SK-MEL-5 (cell line): ENCODE results near the gene STARD3. TPM values are rescaled to one million over a fixed set of nuclear protein-coding genes. Genes with fewer than 3 reads are reported as not detected.

Experiments used
- DNase-seq: peaks from one replicate; pipeline ENCODE4 v3.0.0-alpha.2; 2016; ENCODE audit warnings: low read depth, low spot score
- in situ Hi-C: cut with HindIII; loops from 2 replicates; pipeline ENCODE4 v1.10.0; 2016; ENCODE audit warnings: low sequenced_read_pairs, high pct_unique_total_duplicates, low pct_unique_long_range_greater_than_20kb
- total RNA-seq: library from RNA; depleted of rRNA; stranded (reverse); fragments of >200 nt; shearing (Covaris generic); gene quantifications from 2 replicates; pipeline ENCODE4 v1.2.3, GENCODE V29; 2014

Gene STARD3
- total RNA-seq, 1 experiment from 2014 or later, result 32.9 TPM

- in situ Hi-C loops, result no loop called here
- no peak for DNase-seq
Measured at GRCh38 chr17:39642291-39643074, 5.5 kb downstream of the STARD3 start.

GRCh38 chr17:39643271-39643670 is 6.3 kb downstream of the STARD3 start:
- no peak for DNase-seq
- in situ Hi-C loops, result no loop called here

DNA sequence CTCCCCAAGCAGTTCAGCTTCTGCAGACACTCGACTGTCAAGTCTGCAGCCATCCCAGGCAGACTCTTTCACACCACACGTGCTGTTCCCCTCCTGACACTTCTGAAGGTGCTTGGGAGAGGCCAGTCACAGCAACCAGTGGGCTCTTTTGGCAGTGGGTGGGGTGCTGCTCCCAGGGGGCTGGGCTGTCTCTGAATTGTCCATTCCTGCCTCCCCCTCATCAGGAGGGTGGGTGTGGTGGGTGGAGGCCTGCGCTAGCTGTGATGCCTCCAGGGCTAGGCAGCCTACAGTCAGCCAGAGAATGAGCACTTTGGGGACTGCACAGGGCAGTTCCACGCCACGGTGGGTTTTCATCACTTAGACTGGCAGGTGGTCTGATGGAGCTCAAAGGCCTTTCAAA is 10.3 kb downstream of the STARD3 start:
- no peak for DNase-seq

DNA sequence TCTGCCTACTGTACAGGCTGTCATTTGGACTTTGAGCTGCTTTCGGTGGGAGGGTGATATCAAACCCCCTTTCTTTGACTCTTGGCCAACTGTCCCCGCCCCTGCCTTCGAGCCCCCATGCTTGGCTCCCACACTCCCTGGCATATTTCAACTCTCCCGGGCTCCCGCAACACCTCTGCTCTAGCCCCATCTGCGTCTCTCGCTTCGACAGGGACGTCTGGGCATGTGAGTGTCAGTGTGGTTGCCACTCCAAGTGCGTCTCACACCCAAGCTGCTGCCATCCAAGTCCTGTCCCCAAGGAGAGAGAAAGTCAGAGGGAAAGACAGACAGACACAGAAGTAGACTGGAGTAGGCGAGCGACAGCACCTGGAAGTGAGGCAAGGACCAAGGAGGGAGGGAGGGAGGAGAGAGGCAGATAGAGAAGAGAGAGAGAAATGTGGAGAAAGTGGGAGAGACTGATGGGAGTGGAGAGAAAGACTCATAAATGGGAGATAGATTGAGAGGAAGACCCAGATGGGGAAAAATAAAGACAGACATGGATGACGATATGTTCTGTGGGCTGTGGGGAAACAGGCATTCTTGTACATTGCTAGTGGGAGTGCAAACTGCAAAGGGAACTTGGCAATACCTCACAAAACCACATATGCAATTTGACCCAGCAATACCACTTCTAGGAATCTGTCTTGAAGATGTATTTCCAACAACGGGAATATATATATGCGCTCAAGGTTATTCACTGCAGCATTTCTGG is 11.8 kb downstream of the STARD3 start:
- DNase-seq, result no peak
- in situ Hi-C loops, result no loop called here

More for the DNA sequence above, 10.3 kb downstream of the STARD3 start:
- in situ Hi-C loops, result no loop called here

DNA sequence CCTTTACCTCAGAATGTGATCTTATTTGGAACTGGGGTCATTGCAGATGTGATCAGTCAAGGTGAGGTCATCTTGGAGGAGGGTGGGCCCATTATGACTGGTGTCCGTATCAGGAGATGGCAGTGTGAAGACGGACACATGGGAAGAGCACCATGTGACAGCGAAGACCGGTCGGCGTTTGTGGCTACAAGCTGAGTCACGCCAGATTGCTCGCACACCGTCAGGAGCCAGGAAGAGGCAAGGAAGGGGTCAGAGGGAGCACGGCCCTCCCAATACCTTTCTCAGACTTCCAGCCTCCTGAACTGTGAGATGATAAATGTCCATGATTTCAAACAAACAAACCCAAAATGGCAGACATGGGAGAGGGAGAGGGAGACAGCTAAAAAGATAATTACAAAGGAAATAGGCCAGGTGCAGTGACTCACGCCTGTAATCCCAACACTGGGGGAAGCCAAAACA is 13.2 kb downstream of the STARD3 start:
- in situ Hi-C loops, result no loop called here
- DNase-seq, result no peak

GRCh38 chr17:39651923-39652586 is 15.1 kb downstream of the STARD3 start:
- in situ Hi-C loops, result no loop called here
- no peak for DNase-seq

- in situ Hi-C loops, result no loop called here
Measured at GRCh38 chr17:39652587-39653315, 15.8 kb downstream of the STARD3 start.

GRCh38 chr17:39653316-39653661 is 16.3 kb downstream of the STARD3 start:
- in situ Hi-C loops, result no loop called here
- DNase-seq, result no peak

More at GRCh38 chr17:39652587-39653315, 15.8 kb downstream of the STARD3 start:
- no peak for DNase-seq

DNA sequence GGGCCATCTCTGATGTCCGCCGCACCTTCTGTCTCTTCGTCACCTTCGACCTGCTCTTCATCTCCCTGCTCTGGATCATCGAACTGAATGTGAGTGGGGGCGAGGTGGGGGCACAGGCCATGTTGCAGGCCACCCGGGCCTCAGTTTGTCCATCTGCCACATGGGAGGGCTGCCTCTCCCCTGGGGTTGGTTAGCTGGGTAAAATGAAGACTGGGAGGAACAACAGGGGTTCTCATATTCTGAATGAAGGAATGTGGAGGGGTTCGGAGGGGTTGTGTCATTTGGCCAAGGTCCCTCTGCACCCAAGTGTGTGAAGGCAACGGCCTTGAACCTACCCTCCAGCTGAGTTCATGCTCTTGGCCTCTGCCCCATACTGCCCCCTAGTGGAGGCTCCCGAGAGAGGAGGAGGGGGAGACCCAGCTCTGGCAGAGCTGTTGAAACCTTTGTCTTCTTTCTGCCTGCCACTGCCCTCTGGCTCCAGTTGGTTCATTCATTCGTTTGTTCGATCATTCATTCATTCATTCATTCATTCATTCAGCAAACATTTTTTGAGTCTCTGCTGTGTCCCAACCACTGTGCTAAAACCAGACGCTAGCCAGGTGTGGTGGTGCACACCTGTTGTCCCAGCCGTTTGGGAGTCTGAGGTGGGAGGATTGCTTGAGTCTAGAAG is 16.9 kb downstream of the STARD3 start:
- peak; percentile 81 for DNase-seq
- in situ Hi-C loops, result no loop called here

DNA sequence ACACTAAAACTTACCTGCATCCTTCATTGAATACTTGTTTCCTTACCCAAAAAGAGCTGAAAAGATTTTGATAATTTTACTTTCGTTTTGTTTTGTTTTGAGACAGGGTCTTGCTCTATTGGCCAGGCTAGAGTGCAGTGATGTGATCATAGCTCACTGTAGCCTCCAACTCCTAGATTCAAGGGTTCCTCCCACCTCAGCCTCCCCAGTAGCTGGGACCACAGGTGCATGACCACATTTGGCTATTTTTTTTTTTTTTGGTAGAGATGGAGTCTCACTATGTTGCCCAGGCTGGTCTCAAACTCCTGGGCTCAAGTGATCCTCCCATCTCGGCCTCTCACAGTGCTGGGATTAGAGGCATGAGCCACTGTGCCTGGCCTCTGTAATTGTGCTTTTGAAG is 18.2 kb downstream of the STARD3 start:
- in situ Hi-C loops, result no loop called here

DNA sequence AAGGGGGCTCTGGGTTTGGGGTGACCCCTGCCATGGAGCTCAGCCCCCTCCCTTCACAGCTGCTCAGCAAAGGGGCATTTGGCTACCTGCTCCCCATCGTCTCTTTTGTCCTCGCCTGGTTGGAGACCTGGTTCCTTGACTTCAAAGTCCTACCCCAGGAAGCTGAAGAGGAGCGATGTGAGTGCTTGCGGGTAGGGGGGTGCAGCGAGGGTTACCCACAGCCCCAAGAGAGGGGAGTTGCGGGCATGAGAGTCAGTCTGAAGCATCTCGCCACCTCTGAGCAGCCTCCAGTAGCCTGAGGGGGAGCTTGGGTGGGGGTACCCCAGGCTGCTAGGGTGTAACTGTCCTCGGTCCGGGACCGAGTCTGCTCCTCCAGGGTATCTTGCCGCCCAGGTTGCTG is 21.4 kb downstream of the STARD3 start:
- DNase-seq, result no peak
- in situ Hi-C loops, result no loop called here

More for the DNA sequence above, 18.2 kb downstream of the STARD3 start:
- no peak for DNase-seq

DNA sequence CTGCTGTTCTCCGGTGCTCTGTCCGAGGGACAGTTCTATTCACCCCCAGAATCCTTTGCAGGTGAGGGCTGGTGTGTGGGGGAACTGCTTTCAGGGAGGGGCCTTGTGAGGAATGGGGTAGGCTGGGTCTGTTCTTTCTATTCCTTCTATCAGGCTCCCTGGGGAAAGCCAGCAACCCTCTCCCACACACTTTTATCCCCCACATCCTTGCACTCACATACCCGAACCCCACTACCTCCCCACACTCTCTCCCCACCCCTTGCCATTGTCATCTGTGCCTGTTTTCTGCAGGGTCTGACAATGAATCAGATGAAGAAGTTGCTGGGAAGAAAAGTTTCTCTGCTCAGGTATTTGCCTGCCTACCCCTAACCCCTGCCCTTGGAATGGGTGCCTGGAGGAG is 21.8 kb downstream of the STARD3 start:
- in situ Hi-C loops, result no loop called here
- no peak for DNase-seq

DNA sequence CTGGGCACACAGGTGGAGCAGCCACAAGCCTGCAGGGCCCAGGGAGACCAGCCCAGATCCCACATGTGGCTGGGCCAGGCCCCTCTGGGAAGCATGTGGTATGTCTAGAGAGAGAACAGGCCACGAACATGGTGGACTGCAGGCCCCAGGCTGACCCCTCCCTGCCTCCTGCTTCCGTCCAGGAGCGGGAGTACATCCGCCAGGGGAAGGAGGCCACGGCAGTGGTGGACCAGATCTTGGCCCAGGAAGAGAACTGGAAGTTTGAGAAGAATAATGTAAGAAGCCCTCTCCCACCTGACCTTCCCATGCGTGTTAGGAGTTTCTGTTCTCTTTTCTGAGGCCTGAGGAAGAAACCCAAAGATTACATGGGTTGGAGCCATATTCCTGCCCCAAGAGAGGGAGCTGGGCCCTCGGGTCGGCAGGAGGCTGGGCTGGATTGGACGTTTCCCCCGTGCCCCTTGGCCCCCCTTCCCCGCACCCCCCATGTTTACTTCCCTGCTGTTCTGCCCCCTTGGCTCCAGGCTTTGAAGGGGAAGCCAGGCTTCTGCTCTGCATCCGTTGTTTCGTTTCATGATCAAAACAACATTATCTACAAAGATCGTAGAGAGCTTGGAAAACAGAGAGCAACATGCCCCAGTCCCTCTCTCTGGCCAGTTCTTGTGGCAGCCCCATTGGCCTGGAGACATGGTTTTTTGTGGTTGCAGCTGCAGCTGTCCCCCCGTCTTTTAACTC is 22.5 kb downstream of the STARD3 start:
- in situ Hi-C loops, result no loop called here
- no peak for DNase-seq

DNA sequence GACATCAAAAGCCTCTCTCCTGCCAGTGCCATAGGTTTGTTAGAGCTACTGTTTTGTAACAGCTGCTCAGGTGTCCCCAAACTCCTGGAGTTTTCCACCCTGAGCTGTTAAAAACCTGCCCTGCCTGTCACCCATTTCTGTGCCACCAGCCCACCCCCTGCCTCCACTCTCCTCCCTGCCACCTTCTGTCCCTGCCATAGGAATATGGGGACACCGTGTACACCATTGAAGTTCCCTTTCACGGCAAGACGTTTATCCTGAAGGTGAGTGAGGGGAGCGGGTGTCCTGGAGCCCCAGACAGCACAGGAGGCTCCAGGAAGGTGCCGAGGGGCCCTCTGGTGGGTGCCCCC is 23.0 kb downstream of the STARD3 start:
- no peak for DNase-seq
- in situ Hi-C loops, result no loop called here

DNA sequence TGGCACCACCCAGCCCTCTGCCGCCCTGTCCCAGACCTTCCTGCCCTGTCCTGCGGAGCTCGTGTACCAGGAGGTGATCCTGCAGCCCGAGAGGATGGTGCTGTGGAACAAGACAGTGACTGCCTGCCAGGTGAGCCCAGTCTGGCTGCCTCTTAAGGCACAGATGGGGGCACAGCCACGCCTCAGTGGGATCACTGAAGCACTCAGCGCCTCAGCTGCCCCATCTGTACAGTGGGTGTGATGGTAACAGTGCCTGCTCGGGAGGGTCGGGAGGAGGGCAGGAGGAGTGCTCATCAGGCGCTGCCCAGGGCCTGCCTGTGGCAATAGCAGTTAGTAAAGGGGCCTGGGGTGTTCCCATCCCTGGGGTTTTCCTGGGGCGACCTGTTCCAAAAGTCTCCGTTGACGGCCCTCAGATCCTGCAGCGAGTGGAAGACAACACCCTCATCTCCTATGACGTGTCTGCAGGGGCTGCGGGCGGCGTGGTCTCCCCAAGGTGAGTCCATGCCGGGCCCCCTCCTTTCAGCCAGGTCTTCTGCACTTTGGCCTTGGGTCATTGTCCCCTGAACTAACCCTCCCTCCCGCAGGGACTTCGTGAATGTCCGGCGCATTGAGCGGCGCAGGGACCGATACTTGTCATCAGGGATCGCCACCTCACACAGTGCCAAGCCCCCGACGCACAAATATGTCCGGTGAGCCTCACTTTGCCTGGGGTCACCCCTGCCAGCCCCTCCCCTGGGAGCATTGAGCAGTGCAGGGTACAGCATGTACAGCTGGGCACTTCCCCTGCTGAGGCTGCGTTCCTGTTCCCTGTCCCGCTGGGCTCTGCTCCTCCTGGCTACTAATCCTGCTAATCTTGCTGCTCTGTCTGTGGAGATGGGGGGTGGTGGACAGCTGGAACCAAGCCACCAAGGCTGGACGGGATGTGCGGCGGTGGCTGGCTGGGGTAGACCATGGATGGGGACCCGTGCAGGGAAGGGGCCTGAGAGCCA is 23.7 kb downstream of the STARD3 start:
- DNase-seq, result no peak
- in situ Hi-C loops, result no loop called here
